ENCODE results near the gene DNAJC5G.

DNA sequence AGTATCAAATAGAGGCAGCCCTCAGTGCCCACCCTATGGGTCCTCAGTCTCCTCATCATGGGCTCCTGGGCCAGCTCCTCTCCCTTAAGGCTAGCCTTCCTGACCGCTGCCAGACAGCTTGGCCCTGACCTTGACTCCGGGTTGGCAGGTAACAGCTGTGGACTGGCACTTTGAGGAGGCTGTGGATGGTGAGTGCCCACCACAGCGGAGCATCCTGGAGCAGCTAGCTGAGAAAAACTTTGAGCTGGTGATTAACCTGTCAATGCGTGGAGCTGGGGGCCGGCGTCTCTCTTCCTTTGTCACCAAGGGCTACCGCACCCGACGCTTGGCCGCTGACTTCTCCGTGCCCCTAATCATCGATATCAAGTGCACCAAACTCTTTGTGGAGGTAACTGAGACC, 39.1 kb upstream of the DNAJC5G start:
- TF ChIP-seq POLR2A (IDR thresholded peaks at IDR 0.05), result no peak
- TF ChIP-seq, protein P1, sequence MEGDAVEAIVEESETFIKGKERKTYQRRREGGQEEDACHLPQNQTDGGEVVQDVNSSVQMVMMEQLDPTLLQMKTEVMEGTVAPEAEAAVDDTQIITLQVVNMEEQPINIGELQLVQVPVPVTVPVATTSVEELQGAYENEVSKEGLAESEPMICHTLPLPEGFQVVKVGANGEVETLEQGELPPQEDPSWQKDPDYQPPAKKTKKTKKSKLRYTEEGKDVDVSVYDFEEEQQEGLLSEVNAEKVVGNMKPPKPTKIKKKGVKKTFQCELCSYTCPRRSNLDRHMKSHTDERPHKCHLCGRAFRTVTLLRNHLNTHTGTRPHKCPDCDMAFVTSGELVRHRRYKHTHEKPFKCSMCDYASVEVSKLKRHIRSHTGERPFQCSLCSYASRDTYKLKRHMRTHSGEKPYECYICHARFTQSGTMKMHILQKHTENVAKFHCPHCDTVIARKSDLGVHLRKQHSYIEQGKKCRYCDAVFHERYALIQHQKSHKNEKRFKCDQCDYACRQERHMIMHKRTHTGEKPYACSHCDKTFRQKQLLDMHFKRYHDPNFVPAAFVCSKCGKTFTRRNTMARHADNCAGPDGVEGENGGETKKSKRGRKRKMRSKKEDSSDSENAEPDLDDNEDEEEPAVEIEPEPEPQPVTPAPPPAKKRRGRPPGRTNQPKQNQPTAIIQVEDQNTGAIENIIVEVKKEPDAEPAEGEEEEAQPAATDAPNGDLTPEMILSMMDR (IDR thresholded peaks at IDR 0.05), result no peak
